ENCODE results near the gene PDCD2L. TPM values are rescaled to one million over a fixed set of nuclear protein-coding genes. Genes with fewer than 3 reads are reported as not detected.

Gene PDCD2L
- total and polyA plus RNA-seq, 9 of the 15 experiments (the other 6 are each of a cell fraction or from before 2014, with no cell fraction given): 12.1 to 68.5 (median 56.3) TPM

DNA sequence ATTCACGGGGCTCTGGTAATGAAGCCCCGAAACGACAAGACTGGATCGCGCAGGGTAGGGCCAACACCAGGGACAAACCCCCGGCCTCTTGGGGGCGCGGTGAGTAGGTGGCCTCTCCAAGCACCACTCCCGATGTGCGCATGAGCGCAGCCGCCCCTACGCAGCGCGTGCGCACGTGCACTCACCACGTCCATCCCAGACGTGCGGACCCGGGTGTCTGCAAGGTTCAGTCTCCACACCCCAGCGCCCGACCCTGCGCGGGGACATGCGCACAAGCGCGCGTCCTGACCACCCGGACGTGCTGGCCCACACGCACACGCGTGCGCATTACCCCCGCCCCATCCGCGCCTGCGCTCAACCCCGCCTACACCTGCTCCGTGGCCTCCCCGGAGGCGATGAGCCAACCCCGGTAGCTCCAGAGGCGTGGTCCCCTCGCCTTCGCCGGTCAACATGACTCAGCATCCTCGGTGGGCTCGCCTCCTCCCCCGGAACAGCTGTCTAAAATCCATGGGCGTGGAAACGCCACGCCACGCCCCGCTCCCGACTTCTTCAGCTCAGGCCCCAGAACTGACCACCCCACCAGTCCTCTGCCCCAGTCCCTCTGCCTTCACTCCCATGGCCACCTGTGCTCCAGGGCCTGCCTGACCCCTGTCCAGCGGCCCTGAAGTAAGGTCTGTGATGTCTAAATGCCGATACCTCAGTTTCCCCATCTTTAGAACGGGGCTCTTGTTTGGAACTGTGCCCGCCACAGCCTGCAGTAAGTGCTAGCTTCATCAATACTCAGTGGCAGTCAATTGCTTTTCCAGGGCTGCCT, 44.9 kb upstream of the PDCD2L start (continued):
- TF ChIP-seq FOXA1 (IDR thresholded peaks at IDR 0.05; ENCODE audit: borderline replicate concordance) (no peak), GABPA (tag; conservative IDR thresholded peaks at IDR 0.05; ENCODE audit: low read depth) (no peak), TCF3 (CRISPR knock-in tag; IDR thresholded peaks at IDR 0.05) (0 out of 2 replicates have a peak, but pooled peaks have one; percentile 44), ATF1 (CRISPR knock-in tag; IDR thresholded peaks at IDR 0.05) (no peak), ATF1 (tag; IDR thresholded peaks at IDR 0.05) (peak; percentile 72), SIX5 (IDR thresholded peaks at IDR 0.05; ENCODE audit: borderline replicate concordance in 1 of 2, insufficient read depth in 1 of 2, low read depth in 1 of 2, low read length in 2 of 2) (no peak), ZNF551 (CRISPR knock-in tag; IDR thresholded peaks at IDR 0.05) (no peak), GATA2 (CRISPR knock-in tag; IDR thresholded peaks at IDR 0.05) (no peak), TARDBP (IDR thresholded peaks at IDR 0.05) (no peak), MYNN (IDR thresholded peaks at IDR 0.05) (peak; percentile 73; the same call in 1 of the 2 replicates), MYNN (CRISPR knock-in tag; IDR thresholded peaks at IDR 0.05) (no peak), ZBTB9 (CRISPR knock-in tag; IDR thresholded peaks at IDR 0.05) (peak; percentile 19), AFF4 (CRISPR knock-in tag; IDR thresholded peaks at IDR 0.05) (no peak), NR2C2 (CRISPR knock-in tag; IDR thresholded peaks at IDR 0.05) (no peak), NR2C2 (tag; IDR thresholded peaks at IDR 0.05) (peak; percentile 73)
- TF ChIP-seq, protein P1, sequence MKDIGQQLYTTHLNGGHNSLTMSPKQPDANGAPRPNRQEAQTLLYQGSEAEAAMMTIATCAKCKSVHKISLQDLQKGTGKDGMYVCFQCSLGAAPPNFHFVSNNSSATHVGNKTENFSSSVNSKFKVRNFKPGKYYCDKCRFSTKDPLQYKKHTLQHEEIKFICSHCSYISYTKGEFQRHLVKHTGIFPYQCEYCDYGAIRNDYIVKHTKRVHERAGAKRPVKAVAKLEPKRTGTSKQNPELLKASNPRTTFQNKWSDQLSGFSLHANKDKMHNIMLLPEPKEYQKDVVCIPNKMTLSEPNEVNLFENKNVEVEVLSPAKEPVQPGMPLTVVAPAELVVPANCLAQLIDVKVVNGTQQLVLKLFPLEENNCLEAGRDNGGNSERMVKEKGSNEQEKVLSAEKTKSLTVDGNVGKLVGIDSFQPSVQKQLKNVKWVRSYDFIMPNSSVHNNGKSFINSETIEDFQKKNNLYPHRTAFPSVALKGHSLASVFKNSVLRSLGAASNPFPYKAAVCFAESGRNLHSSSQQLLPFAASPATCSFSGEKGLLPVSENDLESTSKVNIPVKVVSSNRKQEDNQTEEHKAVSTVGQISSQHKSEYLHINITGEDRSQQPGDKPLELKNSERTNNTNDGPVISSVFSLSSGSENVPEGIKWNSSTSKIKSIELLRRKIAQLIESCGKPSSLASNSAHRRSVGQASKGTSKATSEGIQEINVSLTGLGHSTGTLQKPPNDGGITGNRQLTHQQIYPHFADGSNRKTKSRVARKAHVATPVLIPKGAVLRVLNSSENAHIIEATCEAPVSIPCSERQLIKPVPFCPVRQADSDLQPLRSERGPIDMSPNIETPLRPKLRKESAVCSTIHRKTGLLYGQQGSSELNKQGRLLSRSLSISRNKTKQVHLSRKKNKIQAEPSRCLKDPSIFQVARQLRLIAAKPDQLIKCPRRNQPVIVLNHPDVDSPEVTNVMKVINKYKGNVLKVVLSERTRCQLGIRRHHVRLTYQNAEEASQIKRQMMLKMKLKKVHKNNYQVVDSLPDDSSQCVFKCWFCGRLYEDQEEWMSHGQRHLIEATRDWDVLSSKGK (CRISPR knock-in tag; IDR thresholded peaks at IDR 0.05): no peak
- TF ChIP-seq, protein P2, sequence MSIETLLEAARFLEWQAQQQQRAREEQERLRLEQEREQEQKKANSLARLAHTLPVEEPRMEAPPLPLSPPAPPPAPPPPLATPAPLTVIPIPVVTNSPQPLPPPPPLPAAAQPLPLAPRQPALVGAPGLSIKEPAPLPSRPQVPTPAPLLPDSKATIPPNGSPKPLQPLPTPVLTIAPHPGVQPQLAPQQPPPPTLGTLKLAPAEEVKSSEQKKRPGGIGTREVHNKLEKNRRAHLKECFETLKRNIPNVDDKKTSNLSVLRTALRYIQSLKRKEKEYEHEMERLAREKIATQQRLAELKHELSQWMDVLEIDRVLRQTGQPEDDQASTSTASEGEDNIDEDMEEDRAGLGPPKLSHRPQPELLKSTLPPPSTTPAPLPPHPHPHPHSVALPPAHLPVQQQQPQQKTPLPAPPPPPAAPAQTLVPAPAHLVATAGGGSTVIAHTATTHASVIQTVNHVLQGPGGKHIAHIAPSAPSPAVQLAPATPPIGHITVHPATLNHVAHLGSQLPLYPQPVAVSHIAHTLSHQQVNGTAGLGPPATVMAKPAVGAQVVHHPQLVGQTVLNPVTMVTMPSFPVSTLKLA (conservative IDR thresholded peaks at IDR 0.05): peak; percentile 92 to 96

Data from K562 (cell line).